Liver (tissue), 9 donors: ENCODE results near the gene CDH6. TPM values are rescaled to one million over a fixed set of nuclear protein-coding genes. Genes with fewer than 3 reads are reported as not detected.
A peak's percentile ranks its signal among the peaks of the same experiment; 100 is the strongest.

Experiments
- DNase-seq: peaks from one replicate; pipeline ENCODE4 v3.0.0-alpha.2; 2017; ENCODE audit warnings: low spot score
- H3K27ac ChIP-seq, 2 donors: one replicate each; pipeline ENCODE4 v1.7.0; 2013; ENCODE audit warnings: inconsistent platforms in 2 of 2, low read length in 2 of 2, control low read depth in 1 of 2, low read depth in 1 of 2, mild to moderate bottlenecking in 1 of 2
- H3K27me3 ChIP-seq, 4 donors: one replicate each; pipeline versions ENCODE4 v1.6.1 to v1.7.0; 2013; ENCODE audit warnings: low read length in 3 of 4, inconsistent platforms in 1 of 4, mild to moderate bottlenecking in 1 of 4, moderate library complexity in 1 of 4; ENCODE audit not compliant: control insufficient read depth in 4 of 4, insufficient read depth in 4 of 4
- H3K36me3 ChIP-seq, 4 donors: one replicate each; pipeline versions ENCODE4 v1.6.1 to v1.7.0; 2013; ENCODE audit warnings: low read length in 3 of 4, mild to moderate bottlenecking in 3 of 4, low read depth in 1 of 4, moderate library complexity in 1 of 4; ENCODE audit not compliant: control insufficient read depth in 4 of 4, insufficient read depth in 3 of 4
- H3K4me1 ChIP-seq, 4 donors: one replicate each; pipeline versions ENCODE4 v1.6.1 to v1.7.0; 2013; ENCODE audit warnings: low read length in 3 of 4, mild to moderate bottlenecking in 3 of 4, moderate library complexity in 1 of 4; ENCODE audit not compliant: control insufficient read depth in 4 of 4, insufficient read depth in 4 of 4
- H3K4me3 ChIP-seq, 3 donors: one replicate each; pipeline versions ENCODE4 v1.6.1 to v1.7.0; 2013; ENCODE audit warnings: low read length in 3 of 3, control low read depth in 1 of 3, low read depth in 1 of 3, mild to moderate bottlenecking in 1 of 3
- H3K9ac ChIP-seq, 2 donors: one replicate each; pipeline ENCODE4 v1.7.0; 2013; ENCODE audit warnings: low read length in 2 of 2, mild to moderate bottlenecking in 2 of 2, moderate library complexity in 2 of 2, control low read depth in 1 of 2, low read depth in 1 of 2
- H3K9me3 ChIP-seq, 4 donors: one replicate each; pipeline versions ENCODE4 v1.6.1 to v1.7.0; 2013; ENCODE audit warnings: low read length in 3 of 4; ENCODE audit not compliant: control insufficient read depth in 4 of 4
- EGR1 ChIP-seq, 2 donors: IDR thresholded peaks; 2 replicates each; pipeline ENCODE4 v1.6.1; 2016 to 2018; ENCODE audit warnings: antibody characterized with exemption in 2 of 2, low read depth in 2 of 2
- FOXA2 ChIP-seq: IDR thresholded peaks from 2 replicates; pipeline ENCODE4 v1.6.1; 2016; ENCODE audit warnings: antibody characterized with exemption
- JUND ChIP-seq, 2 donors: IDR thresholded peaks; 2 replicates each; pipeline ENCODE4 v1.6.1; 2016; ENCODE audit warnings: antibody characterized with exemption in 2 of 2
- NR2F2 ChIP-seq: IDR thresholded peaks from 2 replicates; pipeline ENCODE4 v1.6.1; 2016; ENCODE audit warnings: antibody characterized with exemption
- RAD21 ChIP-seq, 2 donors: IDR thresholded peaks; 2 replicates each; pipeline ENCODE4 v1.6.1; 2016; ENCODE audit warnings: antibody characterized with exemption in 2 of 2, mild to moderate bottlenecking in 2 of 2
- RXRA ChIP-seq, 2 donors: IDR thresholded peaks; 2 replicates each; pipeline ENCODE4 v1.6.1; 2017 to 2018; ENCODE audit warnings: antibody characterized with exemption in 2 of 2, mild to moderate bottlenecking in 1 of 2
- TAF1 ChIP-seq: conservative IDR thresholded peaks from 2 replicates; pipeline ENCODE4 v1.6.1; 2016; ENCODE audit warnings: antibody characterized with exemption, mild to moderate bottlenecking
- YY1 ChIP-seq: IDR thresholded peaks from 2 replicates; pipeline ENCODE4 v1.6.1; 2016; ENCODE audit warnings: antibody characterized with exemption, mild to moderate bottlenecking
- WGBS: extraction: QIAGEN DNeasy Blood & Tissue Kit; methylation state at CpG from one replicate; pipeline ENCODE4 v1.1.7; 2013; 5-methylcytosine and 5-hydroxymethylcytosine counted together
- polyA plus RNA-seq, 2 donors: library from polyadenylated mRNA; stranded (reverse) in 1 of 2; unstranded in 1 of 2; fragments of 200-250 nt in 1 of 2; fragments of >200 nt in 1 of 2; fragmentation: Nextera tagmentation in 1 of 2; extraction: Ambion mirVana in 1 of 2; gene quantifications; one replicate each; pipeline versions ENCODE4 v1.2.1 to v1.2.3, GENCODE V29; 2013 to 2015
- total RNA-seq, 2 donors: library from RNA; depleted of rRNA; stranded (reverse); fragments of >200 nt; gene quantifications; one replicate each; pipeline ENCODE4 v1.2.3, GENCODE V29; 2014
- TF ChIP-seq, protein P1 (sequence below): IDR thresholded peaks from 2 replicates; pipeline ENCODE4 v1.6.1; 2016; ENCODE audit warnings: antibody characterized with exemption, mild to moderate bottlenecking
- TF ChIP-seq, protein P2 (sequence below): fragments of 150-350 bp; IDR thresholded peaks from 2 replicates; pipeline ENCODE4 v1.5.1; 2017; ENCODE audit warnings: improper control_type of control experiment, low read depth, low read length; ENCODE audit not compliant: missing input control
- donor health status: healthy.
- donor health status: healthy.
- donor health status: healthy.
- donor health status: healthy.
- donor health status: healthy.

Gene CDH6
- total and polyA plus RNA-seq, 4 donors, result 0.18 to 3.7 (median 0.84) TPM

DNA sequence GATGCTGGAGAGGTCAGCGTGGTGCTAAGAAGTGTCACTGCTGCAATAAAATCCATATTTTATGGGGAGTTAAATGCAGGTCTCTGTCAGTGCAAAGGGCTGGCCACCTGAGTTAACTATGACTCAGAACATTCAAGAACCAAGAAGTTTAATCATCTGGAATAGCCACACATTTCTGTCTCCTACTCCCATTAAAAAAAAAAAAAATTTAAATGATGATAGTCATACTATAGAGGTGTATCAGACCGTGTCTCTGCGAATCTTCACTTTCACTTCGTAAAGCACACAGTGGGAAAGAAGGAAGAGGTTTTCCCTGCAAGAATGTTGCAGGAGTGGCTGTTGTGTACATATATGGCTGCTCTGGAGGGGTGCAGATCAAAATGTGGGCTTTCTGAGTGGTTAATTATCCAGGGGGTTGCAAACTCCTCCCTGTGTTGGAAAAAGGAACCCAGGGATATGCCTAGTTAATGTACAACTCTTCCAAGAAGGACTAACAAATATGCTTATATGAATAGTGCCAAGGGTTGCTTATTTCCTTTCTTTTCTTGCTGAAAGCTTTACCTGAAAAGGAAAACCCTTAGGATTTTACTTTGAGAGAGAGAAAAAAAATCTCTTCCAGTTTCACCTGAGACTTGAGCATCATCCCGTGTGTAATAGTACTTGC lies 1.5 kb downstream of the CDH6 start:
- Histone ChIP-seq H3K36me3 (no peaks in the 10 kb centered on the region), H3K4me1 (peaks cover 9 to 15% (median 14%) of the 10 kb centered on the region in 4 donors), H3K27ac (no peak overlapping the region), H3K9me3 (no peaks in the 10 kb centered on the region), H3K4me3 (peak overlapping the region in 2 of 3 donors; percentile 51 to 56), H3K9ac (no peak overlapping the region), H3K27me3 (peaks cover 0 to 22% (median 11%) of the 10 kb centered on the region in 4 donors)
- no peak for DNase-seq
- no peak for TF ChIP-seq TAF1
- TF ChIP-seq RXRA (IDR thresholded peaks at IDR 0.05), result no peak
- 18% methylated on average over 5 of the region's 5 CpGs for WGBS

- H3K9ac ChIP-seq, result no peak overlapping the region
- peaks cover 0 to 22% (median 11%) of the 10 kb centered on the region in 4 donors for H3K27me3 ChIP-seq
- no peak overlapping the region for H3K27ac ChIP-seq
- H3K4me1 ChIP-seq, result peaks cover 9 to 15% (median 14%) of the 10 kb centered on the region in 4 donors
- 46% methylated on average over 2 of the region's 2 CpGs for WGBS
- H3K4me3 ChIP-seq, result no peak overlapping the region
- TF ChIP-seq, protein P1, sequence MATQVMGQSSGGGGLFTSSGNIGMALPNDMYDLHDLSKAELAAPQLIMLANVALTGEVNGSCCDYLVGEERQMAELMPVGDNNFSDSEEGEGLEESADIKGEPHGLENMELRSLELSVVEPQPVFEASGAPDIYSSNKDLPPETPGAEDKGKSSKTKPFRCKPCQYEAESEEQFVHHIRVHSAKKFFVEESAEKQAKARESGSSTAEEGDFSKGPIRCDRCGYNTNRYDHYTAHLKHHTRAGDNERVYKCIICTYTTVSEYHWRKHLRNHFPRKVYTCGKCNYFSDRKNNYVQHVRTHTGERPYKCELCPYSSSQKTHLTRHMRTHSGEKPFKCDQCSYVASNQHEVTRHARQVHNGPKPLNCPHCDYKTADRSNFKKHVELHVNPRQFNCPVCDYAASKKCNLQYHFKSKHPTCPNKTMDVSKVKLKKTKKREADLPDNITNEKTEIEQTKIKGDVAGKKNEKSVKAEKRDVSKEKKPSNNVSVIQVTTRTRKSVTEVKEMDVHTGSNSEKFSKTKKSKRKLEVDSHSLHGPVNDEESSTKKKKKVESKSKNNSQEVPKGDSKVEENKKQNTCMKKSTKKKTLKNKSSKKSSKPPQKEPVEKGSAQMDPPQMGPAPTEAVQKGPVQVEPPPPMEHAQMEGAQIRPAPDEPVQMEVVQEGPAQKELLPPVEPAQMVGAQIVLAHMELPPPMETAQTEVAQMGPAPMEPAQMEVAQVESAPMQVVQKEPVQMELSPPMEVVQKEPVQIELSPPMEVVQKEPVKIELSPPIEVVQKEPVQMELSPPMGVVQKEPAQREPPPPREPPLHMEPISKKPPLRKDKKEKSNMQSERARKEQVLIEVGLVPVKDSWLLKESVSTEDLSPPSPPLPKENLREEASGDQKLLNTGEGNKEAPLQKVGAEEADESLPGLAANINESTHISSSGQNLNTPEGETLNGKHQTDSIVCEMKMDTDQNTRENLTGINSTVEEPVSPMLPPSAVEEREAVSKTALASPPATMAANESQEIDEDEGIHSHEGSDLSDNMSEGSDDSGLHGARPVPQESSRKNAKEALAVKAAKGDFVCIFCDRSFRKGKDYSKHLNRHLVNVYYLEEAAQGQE, result no peak
- TF ChIP-seq RAD21 (IDR thresholded peaks at IDR 0.05), result peak; percentile 8 to 10
- TF ChIP-seq JUND (IDR thresholded peaks at IDR 0.05), result no peak
- no peaks in the 10 kb centered on the region for H3K36me3 ChIP-seq
- DNase-seq, result no peak
- no peaks in the 10 kb centered on the region for H3K9me3 ChIP-seq
Measured at GRCh38 chr5:31196309-31196708, 2.8 kb downstream of the CDH6 start.

DNA sequence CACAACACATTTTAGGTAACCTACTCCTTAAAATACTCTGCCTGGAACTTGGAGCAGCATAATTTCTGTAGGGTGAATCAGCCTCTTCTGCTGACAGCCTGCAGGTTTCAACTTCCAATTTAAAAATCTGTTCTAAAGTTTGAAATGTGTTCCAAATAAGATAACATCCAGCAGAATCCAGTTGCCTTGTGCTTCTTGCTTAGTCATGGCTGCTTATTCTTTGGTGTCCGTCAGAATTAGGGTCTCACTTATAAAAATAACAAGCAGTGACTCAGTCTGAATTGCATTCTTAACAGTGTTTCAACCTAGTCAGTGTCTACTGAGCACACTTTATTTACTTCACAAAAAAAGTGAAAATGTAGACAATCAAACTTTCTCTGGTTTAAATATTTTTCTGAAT lies 3.7 kb downstream of the CDH6 start:
- no peaks in the 10 kb centered on the region for H3K36me3 ChIP-seq
- peaks cover 9 to 15% (median 14%) of the 10 kb centered on the region in 4 donors for H3K4me1 ChIP-seq
- no peak overlapping the region for H3K27ac ChIP-seq
- 53% methylated on average over 1 of the region's 1 CpG for WGBS
- no peak for TF ChIP-seq TAF1
- no peak for TF ChIP-seq YY1
- no peak for TF ChIP-seq FOXA2
- TF ChIP-seq NR2F2, result no peak
- no peak for TF ChIP-seq EGR1 (IDR thresholded peaks at IDR 0.05; ENCODE audit: low read depth in 2 of 2)
- TF ChIP-seq, protein P2, sequence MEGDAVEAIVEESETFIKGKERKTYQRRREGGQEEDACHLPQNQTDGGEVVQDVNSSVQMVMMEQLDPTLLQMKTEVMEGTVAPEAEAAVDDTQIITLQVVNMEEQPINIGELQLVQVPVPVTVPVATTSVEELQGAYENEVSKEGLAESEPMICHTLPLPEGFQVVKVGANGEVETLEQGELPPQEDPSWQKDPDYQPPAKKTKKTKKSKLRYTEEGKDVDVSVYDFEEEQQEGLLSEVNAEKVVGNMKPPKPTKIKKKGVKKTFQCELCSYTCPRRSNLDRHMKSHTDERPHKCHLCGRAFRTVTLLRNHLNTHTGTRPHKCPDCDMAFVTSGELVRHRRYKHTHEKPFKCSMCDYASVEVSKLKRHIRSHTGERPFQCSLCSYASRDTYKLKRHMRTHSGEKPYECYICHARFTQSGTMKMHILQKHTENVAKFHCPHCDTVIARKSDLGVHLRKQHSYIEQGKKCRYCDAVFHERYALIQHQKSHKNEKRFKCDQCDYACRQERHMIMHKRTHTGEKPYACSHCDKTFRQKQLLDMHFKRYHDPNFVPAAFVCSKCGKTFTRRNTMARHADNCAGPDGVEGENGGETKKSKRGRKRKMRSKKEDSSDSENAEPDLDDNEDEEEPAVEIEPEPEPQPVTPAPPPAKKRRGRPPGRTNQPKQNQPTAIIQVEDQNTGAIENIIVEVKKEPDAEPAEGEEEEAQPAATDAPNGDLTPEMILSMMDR, result no peak
- peaks cover 0 to 22% (median 11%) of the 10 kb centered on the region in 4 donors for H3K27me3 ChIP-seq
- DNase-seq, result no peak
- no peak overlapping the region for H3K4me3 ChIP-seq
- H3K9ac ChIP-seq, result no peak overlapping the region
- no peaks in the 10 kb centered on the region for H3K9me3 ChIP-seq
